Loucy (cell line): ENCODE measurements around the gene CRACR2A.

Experiments used
- H2AFZ ChIP-seq: fragments of 200-600 bp; sonication (generic); 2 replicates; pipeline ENCODE4 v1.6.0; 2016; ENCODE audit warnings: antibody characterized with exemption, mild to moderate bottlenecking, low read length, moderate library complexity
- H3F3A ChIP-seq: fragments of 200-600 bp; 2 replicates; pipeline ENCODE4 v1.6.0; 2016; ENCODE audit warnings: antibody characterized with exemption, low read depth, mild to moderate bottlenecking
- H3K27me3 ChIP-seq: fragments of 200-600 bp; sonication (generic); 2 replicates; pipeline ENCODE4 v1.6.1; 2014; ENCODE audit warnings: low read length, mild to moderate bottlenecking; ENCODE audit not compliant: insufficient read depth, poor library complexity, severe bottlenecking
- H3K36me3 ChIP-seq: fragments of 200-600 bp; sonication (generic); 2 replicates; pipeline ENCODE4 v1.6.1; 2016; ENCODE audit warnings: low read length; ENCODE audit not compliant: insufficient read depth
- H3K4me1 ChIP-seq: fragments of 200-600 bp; sonication (generic); 2 replicates; pipeline ENCODE4 v1.5.1; 2014; ENCODE audit warnings: low read length, mild to moderate bottlenecking; ENCODE audit not compliant: insufficient read depth, poor library complexity, severe bottlenecking
- H3K4me2 ChIP-seq: fragments of 200-600 bp; sonication (generic); 2 replicates; pipeline ENCODE4 v1.6.0; 2014; ENCODE audit warnings: antibody characterized with exemption, low read length, low read depth, mild to moderate bottlenecking; ENCODE audit not compliant: poor library complexity, severe bottlenecking
- H3K4me3 ChIP-seq: fragments of 200-600 bp; sonication (generic); 2 replicates; pipeline ENCODE4 v1.5.1; 2014; ENCODE audit warnings: low read length, mild to moderate bottlenecking, mixed read lengths; ENCODE audit not compliant: poor library complexity, severe bottlenecking
- H3K79me2 ChIP-seq: fragments of 200-600 bp; sonication (generic); 2 replicates; pipeline ENCODE4 v1.6.1; 2014; ENCODE audit warnings: low read length; ENCODE audit not compliant: insufficient read depth
- H3K9ac ChIP-seq: fragments of 200-600 bp; sonication (generic); 2 replicates; pipeline ENCODE4 v1.6.0; 2014; ENCODE audit warnings: mild to moderate bottlenecking, low read depth, low read length, moderate library complexity; ENCODE audit not compliant: poor library complexity, severe bottlenecking
- H3K9me2 ChIP-seq: fragments of 200-600 bp; sonication (generic); replicated peaks from 2 replicates; pipeline ENCODE4 v1.6.1; 2016; ENCODE audit warnings: low read depth, low read length, mixed read lengths
- H3K9me3 ChIP-seq: fragments of 200-600 bp; sonication (generic); 2 replicates; pipeline ENCODE4 v1.6.1; 2014; ENCODE audit warnings: mild to moderate bottlenecking, antibody characterized with exemption, low read length, low read depth; ENCODE audit not compliant: insufficient read depth
- H4K20me1 ChIP-seq: fragments of 200-600 bp; sonication (generic); 2 replicates; pipeline ENCODE4 v1.6.0; 2014; ENCODE audit warnings: antibody characterized with exemption, low read length, mild to moderate bottlenecking; ENCODE audit not compliant: insufficient read depth, poor library complexity, severe bottlenecking
- EZH2phosphoT487 ChIP-seq: fragments of 200-600 bp; IDR thresholded peaks from 2 replicates; pipeline ENCODE4 v1.6.1; 2018; ENCODE audit warnings: antibody characterized with exemption, mild to moderate bottlenecking, moderate library complexity, borderline replicate concordance
- TF ChIP-seq, protein P1 (sequence below): fragments of 200-600 bp; sonication (generic); conservative IDR thresholded peaks from 2 replicates; pipeline ENCODE4 v1.5.1; 2014; ENCODE audit warnings: mild to moderate bottlenecking, antibody characterized with exemption, low read length

CRACR2A gene

DNA sequence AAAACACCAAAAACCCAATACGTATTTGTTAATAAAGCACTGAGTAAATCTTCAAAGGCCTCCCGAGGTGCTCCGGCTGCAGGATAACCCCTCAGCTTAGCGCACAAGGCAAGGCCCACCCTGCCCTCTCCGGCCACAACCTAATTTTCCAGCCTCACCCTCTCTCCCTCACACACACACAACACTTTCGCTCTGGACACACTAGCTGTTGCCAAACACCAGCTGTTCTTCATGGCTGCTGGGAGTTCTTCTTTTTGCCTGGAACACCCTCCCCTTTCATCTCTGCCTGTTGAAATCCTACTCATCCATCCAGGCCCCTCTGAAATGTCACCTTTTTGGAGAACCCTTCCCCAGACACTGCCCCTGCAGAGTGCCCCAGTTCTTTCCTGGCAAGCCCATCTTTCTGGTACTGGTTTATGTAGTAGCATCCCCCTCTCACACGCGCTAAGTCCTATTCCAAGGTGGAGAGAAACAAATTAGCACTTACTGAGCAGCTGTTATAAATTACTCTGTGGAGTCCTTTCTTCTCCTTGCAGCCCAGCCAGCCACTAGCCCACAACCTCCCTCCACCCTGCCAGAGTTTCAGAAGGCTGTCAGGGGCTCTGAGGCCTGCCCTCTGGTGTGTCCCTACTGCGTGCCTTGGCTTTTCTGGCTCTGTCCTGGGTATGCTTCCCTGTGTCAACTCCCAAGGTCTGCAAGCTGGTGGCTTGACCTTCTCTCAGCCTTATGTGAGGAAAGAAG, 805 bp upstream of the CRACR2A start:
- 0 out of 2 replicates have a peak, but pooled peaks cover 4% of the 10 kb centered on the region for H3F3A ChIP-seq
- H3K9ac ChIP-seq, result peak overlapping the region; percentile 80
- TF ChIP-seq EZH2phosphoT487, result no peak
- TF ChIP-seq, protein P1, sequence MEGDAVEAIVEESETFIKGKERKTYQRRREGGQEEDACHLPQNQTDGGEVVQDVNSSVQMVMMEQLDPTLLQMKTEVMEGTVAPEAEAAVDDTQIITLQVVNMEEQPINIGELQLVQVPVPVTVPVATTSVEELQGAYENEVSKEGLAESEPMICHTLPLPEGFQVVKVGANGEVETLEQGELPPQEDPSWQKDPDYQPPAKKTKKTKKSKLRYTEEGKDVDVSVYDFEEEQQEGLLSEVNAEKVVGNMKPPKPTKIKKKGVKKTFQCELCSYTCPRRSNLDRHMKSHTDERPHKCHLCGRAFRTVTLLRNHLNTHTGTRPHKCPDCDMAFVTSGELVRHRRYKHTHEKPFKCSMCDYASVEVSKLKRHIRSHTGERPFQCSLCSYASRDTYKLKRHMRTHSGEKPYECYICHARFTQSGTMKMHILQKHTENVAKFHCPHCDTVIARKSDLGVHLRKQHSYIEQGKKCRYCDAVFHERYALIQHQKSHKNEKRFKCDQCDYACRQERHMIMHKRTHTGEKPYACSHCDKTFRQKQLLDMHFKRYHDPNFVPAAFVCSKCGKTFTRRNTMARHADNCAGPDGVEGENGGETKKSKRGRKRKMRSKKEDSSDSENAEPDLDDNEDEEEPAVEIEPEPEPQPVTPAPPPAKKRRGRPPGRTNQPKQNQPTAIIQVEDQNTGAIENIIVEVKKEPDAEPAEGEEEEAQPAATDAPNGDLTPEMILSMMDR, result no peak
- H3K9me3 ChIP-seq, result no peaks in the 10 kb centered on the region
- H3K27me3 ChIP-seq, result no peaks in the 10 kb centered on the region
- no peaks in the 10 kb centered on the region for H3K36me3 ChIP-seq
- H4K20me1 ChIP-seq, result peaks cover 4% of the 10 kb centered on the region
- peaks cover 34% of the 10 kb centered on the region for H3K79me2 ChIP-seq
- peak overlapping the region; percentile 96 for H3K4me2 ChIP-seq
- H3K9me2 ChIP-seq, result no peaks in the 10 kb centered on the region
- peak overlapping the region; percentile 95 for H2AFZ ChIP-seq
- H3K4me1 ChIP-seq, result peaks cover 42% of the 10 kb centered on the region
- H3K4me3 ChIP-seq, result peak overlapping the region; percentile 96

DNA sequence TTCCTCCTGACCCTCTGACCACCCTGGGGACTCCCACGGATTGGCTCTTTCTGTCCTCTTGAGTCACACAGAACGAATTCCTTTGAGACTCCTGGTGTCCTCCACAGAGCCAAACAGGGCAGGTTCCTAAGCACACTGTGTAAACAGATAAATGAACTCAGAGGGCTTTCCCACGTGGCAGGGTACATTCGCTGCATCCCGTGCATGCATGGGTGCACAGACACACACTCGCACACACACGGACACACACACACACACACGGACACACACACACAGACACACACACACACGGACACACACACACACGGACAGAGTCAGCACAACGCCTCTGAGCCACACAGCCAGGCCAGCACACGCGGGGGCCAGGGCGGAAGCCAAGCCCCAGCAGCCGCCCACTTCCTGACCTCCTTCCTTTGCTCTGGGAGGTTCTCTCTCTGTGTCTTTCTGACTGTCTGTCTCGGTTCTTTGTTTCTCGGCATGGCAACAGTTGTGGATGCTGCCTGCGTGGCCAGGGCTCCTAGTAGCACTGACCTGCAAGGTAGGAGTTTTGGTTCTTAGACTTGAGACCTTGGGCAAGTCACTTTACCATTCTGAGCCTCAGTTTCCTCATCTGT, 706 bp downstream of the CRACR2A start:
- H4K20me1 ChIP-seq, result peaks cover 7% of the 10 kb centered on the region
- peaks cover 42% of the 10 kb centered on the region for H3K4me1 ChIP-seq
- H3F3A ChIP-seq, result 0 out of 2 replicates have a peak, but pooled peaks cover 4% of the 10 kb centered on the region
- H3K9me3 ChIP-seq, result no peaks in the 10 kb centered on the region
- H3K9me2 ChIP-seq, result no peaks in the 10 kb centered on the region
- peak overlapping the region; percentile 95 for H2AFZ ChIP-seq
- H3K27me3 ChIP-seq, result no peaks in the 10 kb centered on the region
- TF ChIP-seq, protein P1, result no peak
- TF ChIP-seq EZH2phosphoT487, result no peak
- H3K4me3 ChIP-seq, result peak overlapping the region; percentile 96
- H3K79me2 ChIP-seq, result peaks cover 46% of the 10 kb centered on the region
- H3K4me2 ChIP-seq, result peak overlapping the region; percentile 96
- H3K9ac ChIP-seq, result peak overlapping the region; percentile 80
- no peaks in the 10 kb centered on the region for H3K36me3 ChIP-seq

DNA sequence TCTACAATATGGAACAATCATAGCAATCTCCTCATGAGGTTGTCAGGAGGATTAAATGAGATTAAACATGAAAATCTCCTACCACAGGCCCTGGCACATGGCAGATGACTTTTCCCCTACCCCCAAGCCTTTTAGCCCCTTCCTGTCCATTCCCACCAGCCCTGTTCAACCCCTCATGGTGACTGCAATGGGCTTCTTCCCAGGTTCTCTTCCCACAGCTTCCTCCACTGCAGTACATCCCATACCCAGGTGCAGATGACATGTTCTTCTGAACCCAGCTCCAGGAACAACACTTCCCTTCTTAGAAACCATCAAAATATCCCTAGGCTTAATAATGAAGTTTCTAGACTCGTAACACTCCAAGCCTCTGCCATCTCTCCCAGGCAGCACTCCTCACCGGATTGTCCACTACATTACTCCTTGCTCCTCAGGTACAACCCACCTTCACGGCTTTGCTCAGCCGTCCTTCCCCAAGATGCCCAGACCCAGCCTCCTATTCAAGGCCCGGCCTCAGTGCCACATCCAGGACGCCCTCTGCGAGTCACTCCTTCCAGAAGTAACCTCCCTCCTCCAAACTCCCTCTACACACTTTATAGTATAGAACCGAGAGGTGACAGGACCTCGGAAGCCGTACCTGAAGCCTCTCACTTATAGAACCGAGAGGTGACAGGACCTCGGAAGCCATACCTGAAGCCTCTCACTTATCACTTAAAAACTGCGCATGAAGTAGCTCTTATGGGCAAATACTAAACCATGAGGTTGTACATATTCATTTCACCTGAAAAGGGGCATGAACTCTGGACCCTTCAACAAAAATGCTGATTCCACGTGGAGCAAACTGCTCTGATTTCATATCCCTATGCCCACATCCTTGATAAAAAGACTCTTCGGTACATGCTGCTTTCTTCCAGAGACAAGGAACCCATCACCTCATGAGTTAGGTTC, 1.5 kb downstream of the CRACR2A start:
- no peak for TF ChIP-seq EZH2phosphoT487
- TF ChIP-seq, protein P1, result no peak
- H3K9ac ChIP-seq, result peak overlapping the region; percentile 80
- H3F3A ChIP-seq, result 0 out of 2 replicates have a peak, but pooled peaks cover 4% of the 10 kb centered on the region
- H3K9me2 ChIP-seq, result no peaks in the 10 kb centered on the region
- H3K36me3 ChIP-seq, result no peaks in the 10 kb centered on the region
- no peaks in the 10 kb centered on the region for H3K27me3 ChIP-seq
- H2AFZ ChIP-seq, result peak overlapping the region; percentile 95
- no peaks in the 10 kb centered on the region for H3K9me3 ChIP-seq
- peaks cover 47% of the 10 kb centered on the region for H3K79me2 ChIP-seq
- H3K4me2 ChIP-seq, result peak overlapping the region; percentile 96
- H3K4me3 ChIP-seq, result peak overlapping the region; percentile 96
- H3K4me1 ChIP-seq, result peaks cover 42% of the 10 kb centered on the region
- H4K20me1 ChIP-seq, result peaks cover 7% of the 10 kb centered on the region
